IMR-90 (cell line): ENCODE data around the gene CEMIP2. TPM values are rescaled to one million over a fixed set of nuclear protein-coding genes. Genes with fewer than 3 reads are reported as not detected.

Source experiments
- ATAC-seq: fragments of 200-7000 bp; cut with Tn5 transposase; 2 replicates; pipeline ENCODE4 v1.9.1; 2020; ENCODE audit warnings: low read depth, mild to moderate bottlenecking, moderate library complexity
- BruUV-seq: library from RNA; stranded (reverse); fragments of 400-500 nt; replicated peaks from 2 replicates; lab custom pipeline; 2021; lab: Mats Ljungman, UMichigan
- CTCF ChIA-PET: fragments of 300-600 bp; formaldehyde crosslinking; extraction: SDS; loops from one replicate; lab custom pipeline; 2021; ENCODE audit warnings: antibody characterized with exemption; lab: Yijun Ruan, JAX
- POLR2A ChIA-PET: fragments of 300-600 bp; sonication (Branson Sonifier 250); formaldehyde crosslinking; loops from one replicate; lab custom pipeline; 2022; ENCODE audit warnings: antibody characterized with exemption; ENCODE audit not compliant: unreplicated experiment; lab: Charles Lee
- DNase-seq: peaks from one replicate; pipeline ENCODE4 v3.0.0; 2013
- H2AFZ ChIP-seq: replicated peaks from 2 replicates; pipeline ENCODE3; 2013; ENCODE audit warnings: low read length, mild to moderate bottlenecking; ENCODE audit not compliant: poor library complexity
- H2AK5ac ChIP-seq: 2 replicates; pipeline ENCODE4 v1.6.1; 2013; ENCODE audit warnings: low read depth, low read length, inconsistent platforms
- H2AK9ac ChIP-seq: replicated peaks from 2 replicates; pipeline ENCODE3; 2013; ENCODE audit warnings: mild to moderate bottlenecking, low read depth, low read length, moderate library complexity; ENCODE audit not compliant: poor library complexity
- H2BK120ac ChIP-seq: 2 replicates; pipeline ENCODE4 v1.6.1; 2013; ENCODE audit warnings: low read depth, low read length, inconsistent platforms
- H2BK15ac ChIP-seq: 3 replicates; pipeline ENCODE4 v1.6.1; 2013; ENCODE audit warnings: low read depth, low read length, inconsistent platforms
- H2BK20ac ChIP-seq: 2 replicates; pipeline ENCODE4 v1.6.1; 2013; ENCODE audit warnings: low read depth, mild to moderate bottlenecking, inconsistent platforms, low read length, moderate library complexity
- H2BK5ac ChIP-seq: 2 replicates; pipeline ENCODE4 v1.6.1; 2013; ENCODE audit warnings: mild to moderate bottlenecking, low read depth, low read length, inconsistent platforms; ENCODE audit not compliant: poor library complexity, severe bottlenecking
- H3K14ac ChIP-seq: replicated peaks from 2 replicates; pipeline ENCODE4 v1.6.1; 2013; ENCODE audit warnings: low read depth, low read length, inconsistent platforms
- H3K18ac ChIP-seq: 2 replicates; pipeline ENCODE4 v1.6.1; 2013; ENCODE audit warnings: low read depth, low read length, control low read depth
- H3K23ac ChIP-seq: 2 replicates; pipeline ENCODE4 v1.6.1; 2013; ENCODE audit warnings: low read depth, low read length, inconsistent platforms
- H3K27ac ChIP-seq: 2 replicates; pipeline ENCODE4 v1.5.1; 2013; ENCODE audit warnings: mild to moderate bottlenecking, control low read depth, low read length; ENCODE audit not compliant: insufficient read depth
- H3K27me3 ChIP-seq: 2 replicates; pipeline ENCODE4 v1.6.1; 2013; ENCODE audit warnings: low read length; ENCODE audit not compliant: control insufficient read depth, insufficient read depth
- H3K36me3 ChIP-seq: 2 replicates; pipeline ENCODE4 v1.6.1; 2013; ENCODE audit warnings: low read length, mixed read lengths; ENCODE audit not compliant: control insufficient read depth, insufficient read depth
- H3K4ac ChIP-seq: 2 replicates; pipeline ENCODE4 v1.6.1; 2013; ENCODE audit warnings: low read depth, low read length, inconsistent platforms
- H3K4me1 ChIP-seq: 2 replicates; pipeline ENCODE4 v1.6.1; 2013; ENCODE audit warnings: low read length, mixed read lengths; ENCODE audit not compliant: control insufficient read depth, insufficient read depth
- H3K4me2 ChIP-seq: 2 replicates; pipeline ENCODE4 v1.6.1; 2013; ENCODE audit warnings: low read depth, mild to moderate bottlenecking, control low read depth, low read length, moderate library complexity
- H3K4me3 ChIP-seq: 2 replicates; pipeline ENCODE4 v1.5.1; 2013; ENCODE audit warnings: low read depth, mild to moderate bottlenecking, control low read depth, low read length, moderate library complexity; ENCODE audit not compliant: insufficient read depth
- H3K56ac ChIP-seq: 2 replicates; pipeline ENCODE4 v1.6.1; 2013; ENCODE audit warnings: low read length, inconsistent platforms; ENCODE audit not compliant: insufficient read depth; ENCODE audit errors: extremely low read depth
- H3K79me1 ChIP-seq, 2 experiments: 2 replicates each; pipeline ENCODE4 v1.6.1; 2013; ENCODE audit warnings: low read length in 2 of 2, inconsistent platforms in 1 of 2, low read depth in 1 of 2
- H3K9ac ChIP-seq: 2 replicates; pipeline ENCODE4 v1.6.1; 2013; ENCODE audit warnings: low read depth, low read length, control low read depth
- H3K9me1 ChIP-seq: 2 replicates; pipeline ENCODE4 v1.6.1; 2013; ENCODE audit warnings: low read length, inconsistent platforms; ENCODE audit not compliant: insufficient read depth
- H3K9me3 ChIP-seq: 2 replicates; pipeline ENCODE4 v1.6.1; 2013; ENCODE audit warnings: low read length; ENCODE audit not compliant: control insufficient read depth, insufficient read depth
- H4K20me1 ChIP-seq: 2 replicates; pipeline ENCODE4 v1.6.1; 2013; ENCODE audit warnings: low read length, inconsistent platforms; ENCODE audit not compliant: insufficient read depth
- H4K5ac ChIP-seq: 2 replicates; pipeline ENCODE4 v1.6.1; 2013; ENCODE audit warnings: mild to moderate bottlenecking, low read depth, low read length, control low read depth
- H4K8ac ChIP-seq, 2 experiments: 2 replicates each; pipeline ENCODE4 v1.6.1; 2013; ENCODE audit warnings: low read depth in 2 of 2, low read length in 2 of 2, control low read depth in 1 of 2, inconsistent platforms in 1 of 2
- H4K91ac ChIP-seq: 2 replicates; pipeline ENCODE4 v1.6.1; 2013; ENCODE audit warnings: low read depth, low read length, inconsistent platforms; ENCODE audit not compliant: insufficient read depth
- CEBPB ChIP-seq: IDR thresholded peaks from 2 replicates; pipeline ENCODE4 v1.6.1; 2012; ENCODE audit warnings: low read depth, low read length, improper control_type of control experiment
- CHD1 ChIP-seq: IDR thresholded peaks from 2 replicates; pipeline ENCODE4 v1.6.1; 2012; ENCODE audit warnings: low read depth, low read length, improper control_type of control experiment
- CTCF ChIP-seq: conservative IDR thresholded peaks from 2 replicates; pipeline ENCODE4 v1.5.1; 2012; ENCODE audit warnings: mild to moderate bottlenecking, low read depth, low read length, improper control_type of control experiment
- FOS ChIP-seq: fragments of 150-350 bp; IDR thresholded peaks from 2 replicates; pipeline ENCODE4 v1.6.1; 2016; ENCODE audit warnings: low read depth, low read length
- MAFK ChIP-seq: IDR thresholded peaks from 2 replicates; pipeline ENCODE4 v1.6.1; 2012; ENCODE audit warnings: low read depth, low read length, improper control_type of control experiment
- MAZ ChIP-seq: IDR thresholded peaks from 2 replicates; pipeline ENCODE4 v1.6.1; 2012; ENCODE audit warnings: low read depth, mild to moderate bottlenecking, low read length, improper control_type of control experiment, moderate library complexity, borderline replicate concordance
- MXI1 ChIP-seq: IDR thresholded peaks from 2 replicates; pipeline ENCODE4 v1.6.1; 2012; ENCODE audit warnings: low read depth, mild to moderate bottlenecking, low read length, moderate library complexity, borderline replicate concordance
- NFE2L2 ChIP-seq: fragments of 150-350 bp; IDR thresholded peaks from 2 replicates; pipeline ENCODE4 v1.6.1; 2016; ENCODE audit warnings: low read depth, mild to moderate bottlenecking, low read length
- RAD21 ChIP-seq: IDR thresholded peaks from 2 replicates; pipeline ENCODE4 v1.6.1; 2012; ENCODE audit warnings: low read length, improper control_type of control experiment
- RCOR1 ChIP-seq: IDR thresholded peaks from 2 replicates; pipeline ENCODE4 v1.6.1; 2012; ENCODE audit warnings: mild to moderate bottlenecking, low read length, improper control_type of control experiment; ENCODE audit not compliant: insufficient replicate concordance
- RFX5 ChIP-seq: IDR thresholded peaks from 2 replicates; pipeline ENCODE4 v1.8.0; 2012; ENCODE audit warnings: low read depth, mild to moderate bottlenecking, low read length, moderate library complexity
- SMC3 ChIP-seq: fragments of 150-350 bp; IDR thresholded peaks from 2 replicates; pipeline ENCODE4 v1.6.1; 2016; ENCODE audit warnings: low read depth, mild to moderate bottlenecking, antibody characterized with exemption, low read length, moderate library complexity
- USF2 ChIP-seq: fragments of 150-350 bp; IDR thresholded peaks from 2 replicates; pipeline ENCODE4 v1.6.1; 2017; ENCODE audit warnings: mild to moderate bottlenecking, antibody characterized with exemption, low read length, low read depth
- WGBS, 2 experiments: methylation state at CpG; one replicate each; pipeline versions ENCODE4 v1.1.5 to v1.1.7; 2013; ENCODE audit warnings: missing lambda C conversion rate in 2 of 2; ENCODE audit not compliant: insufficient read length in 1 of 2; ENCODE audit errors: extremely low coverage in 2 of 2; 5-methylcytosine and 5-hydroxymethylcytosine counted together
- dilution Hi-C: fragments of 300-500 bp; cut with HindIII; formaldehyde crosslinking; loops from one replicate; pipeline ENCODE4 v1.14.3; 2018; ENCODE audit warnings: low sequenced_read_pairs; ENCODE audit not compliant: unreplicated experiment
- in situ Hi-C: fragments of 300-500 bp; cut with MboI; formaldehyde crosslinking; loops from 3 replicates; pipeline ENCODE4 v1.14.3; 2019; ENCODE audit warnings: low sequenced_read_pairs, inconsistent platforms, mixed read lengths
- intact Hi-C: fragments of 100-400 bp; cut with micrococcal nuclease; formaldehyde crosslinking; loops from 2 replicates; pipeline ENCODE4 v1.10.0; 2022
- polyA plus RNA-seq, 3 experiments: library from polyadenylated mRNA; depleted of rRNA; stranded (reverse); fragments of >200 nt; gene quantifications; 2 replicates each; pipeline ENCODE4 v1.2.3, GENCODE V29; 2012; ENCODE audit warnings: low replicate concordance in 1 of 3
- total RNA-seq: library from RNA; depleted of rRNA; stranded (reverse); fragments of >200 nt; gene quantifications from 2 replicates; pipeline ENCODE4 v1.2.3, GENCODE V29; 2012
- TF ChIP-seq, protein P1 (sequence below): fragments of 150-350 bp; IDR thresholded peaks from 2 replicates; pipeline ENCODE4 v1.6.1; 2016; ENCODE audit warnings: low read depth, mild to moderate bottlenecking, low read length, moderate library complexity, borderline replicate concordance

Gene CEMIP2
- total and polyA plus RNA-seq, 2 of the 4 experiments (the other 2 are of a cell fraction) = 65.2 to 67.4 TPM

- POLR2A ChIA-PET = no interaction called here
- Histone ChIP-seq H3K79me1 (peaks cover 18 to 51% of the 10 kb centered on the region in 2 experiments; a peak in 3 of 4 replicates), H4K20me1 (peaks cover 46% of the 10 kb centered on the region), H4K5ac (no peak overlapping the region), H3K4me2 (no peak overlapping the region), H3K27ac (no peak overlapping the region), H3K4me3 (no peak overlapping the region), H4K8ac (no peak overlapping the region), H3K9me3 (no peaks in the 10 kb centered on the region), H2BK120ac (no peak overlapping the region), H4K91ac (no peak overlapping the region), H2BK5ac (no peak overlapping the region), H3K56ac (no peak overlapping the region), H3K18ac (no peak overlapping the region), H3K9ac (no peak overlapping the region), H3K4me1 (peaks cover 11% of the 10 kb centered on the region), H2AFZ (no peak overlapping the region), H3K23ac (no peak overlapping the region), H2AK5ac (no peak overlapping the region), H3K36me3 (no peaks in the 10 kb centered on the region), H3K14ac (no peak overlapping the region), H3K4ac (no peak overlapping the region), H3K27me3 (no peaks in the 10 kb centered on the region), H2BK15ac (no peak overlapping the region), H3K9me1 (peaks cover 9% of the 10 kb centered on the region), H2BK20ac (no peak overlapping the region), H2AK9ac (no peak overlapping the region)
- WGBS, 2 experiments = no CpG with 5 or more reads among the region's 1 CpG
- TF ChIP-seq RAD21 (no peak), RCOR1 (no peak), CHD1 (no peak), FOS (no peak), MAFK (no peak), RFX5 (no peak), CEBPB (no peak), CTCF (no peak), SMC3 (no peak), NFE2L2 (no peak), USF2 (no peak), MXI1 (no peak), MAZ (no peak)
- TF ChIP-seq, protein P1, sequence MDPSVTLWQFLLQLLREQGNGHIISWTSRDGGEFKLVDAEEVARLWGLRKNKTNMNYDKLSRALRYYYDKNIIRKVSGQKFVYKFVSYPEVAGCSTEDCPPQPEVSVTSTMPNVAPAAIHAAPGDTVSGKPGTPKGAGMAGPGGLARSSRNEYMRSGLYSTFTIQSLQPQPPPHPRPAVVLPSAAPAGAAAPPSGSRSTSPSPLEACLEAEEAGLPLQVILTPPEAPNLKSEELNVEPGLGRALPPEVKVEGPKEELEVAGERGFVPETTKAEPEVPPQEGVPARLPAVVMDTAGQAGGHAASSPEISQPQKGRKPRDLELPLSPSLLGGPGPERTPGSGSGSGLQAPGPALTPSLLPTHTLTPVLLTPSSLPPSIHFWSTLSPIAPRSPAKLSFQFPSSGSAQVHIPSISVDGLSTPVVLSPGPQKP = no peak
- BruUV-seq = no TSS peak
- no peak for ATAC-seq
- in situ Hi-C loops = no loop called here
- dilution Hi-C loops = no loop called here
- intact Hi-C loops = no loop called here
- CTCF ChIA-PET = interaction anchor here (1.0 kb wide), 1 partner anchor 40 kb away, joined by 4 read pairs; no protein-coding TSS in a partner anchor
- no peak for DNase-seq
Measured at GRCh38 chr9:71755869-71756268, 12.4 kb downstream of the CEMIP2 start.
